Mesendoderm (in vitro differentiated cells): ENCODE results near the gene CREB5.

Source experiments
- DNase-seq: peaks from one replicate; pipeline ENCODE4 v3.0.0; 2013
- H2AK5ac ChIP-seq: 2 replicates; pipeline ENCODE4 v1.6.1; 2013; ENCODE audit warnings: low read length, inconsistent platforms
- H2BK120ac ChIP-seq: 2 replicates; pipeline ENCODE4 v1.6.1; 2013; ENCODE audit warnings: low read depth, mild to moderate bottlenecking, low read length, moderate library complexity, mixed read lengths
- H2BK15ac ChIP-seq: replicated peaks from 2 replicates; pipeline ENCODE4 v1.6.1; 2013; ENCODE audit warnings: low read depth, mild to moderate bottlenecking, moderate library complexity
- H2BK5ac ChIP-seq: 2 replicates; pipeline ENCODE4 v1.6.1; 2013; ENCODE audit warnings: low read length, inconsistent platforms
- H3K18ac ChIP-seq: 2 replicates; pipeline ENCODE4 v1.6.1; 2013; ENCODE audit warnings: mild to moderate bottlenecking, low read length, mixed read lengths
- H3K23ac ChIP-seq: one replicate; pipeline ENCODE4 v1.6.1; 2013; ENCODE audit warnings: low read length
- H3K27ac ChIP-seq: 2 replicates; pipeline ENCODE4 v1.5.1; 2013; ENCODE audit warnings: low read depth, mild to moderate bottlenecking, inconsistent platforms, low read length, moderate library complexity
- H3K27me3 ChIP-seq: 2 replicates; pipeline ENCODE4 v1.6.1; 2013; ENCODE audit warnings: low read length, control low read depth, mild to moderate bottlenecking, inconsistent platforms; ENCODE audit not compliant: insufficient read depth, poor library complexity
- H3K36me3 ChIP-seq: 2 replicates; pipeline ENCODE4 v1.6.1; 2013; ENCODE audit warnings: low read length, inconsistent platforms; ENCODE audit not compliant: control insufficient read depth, insufficient read depth
- H3K4ac ChIP-seq: one replicate; pipeline ENCODE4 v1.6.1; 2013; ENCODE audit warnings: low read depth, mild to moderate bottlenecking, low read length, moderate library complexity
- H3K4me1 ChIP-seq: 2 replicates; pipeline ENCODE4 v1.6.1; 2013; ENCODE audit warnings: low read depth, low read length, inconsistent platforms; ENCODE audit not compliant: control insufficient read depth
- H3K4me2 ChIP-seq: 2 replicates; pipeline ENCODE4 v1.6.1; 2013; ENCODE audit warnings: low read length
- H3K4me3 ChIP-seq: 2 replicates; pipeline ENCODE4 v1.5.1; 2013; ENCODE audit warnings: mild to moderate bottlenecking, low read length
- H3K56ac ChIP-seq: one replicate; pipeline ENCODE4 v1.6.1; 2013; ENCODE audit warnings: low read length
- H3K79me1 ChIP-seq: 2 replicates; pipeline ENCODE4 v1.6.1; 2013; ENCODE audit warnings: low read length, inconsistent platforms
- H3K79me2 ChIP-seq: 2 replicates; pipeline ENCODE4 v1.6.1; 2013; ENCODE audit warnings: mild to moderate bottlenecking, low read length; ENCODE audit not compliant: control insufficient read depth, insufficient read depth
- H3K9ac ChIP-seq: 2 replicates; pipeline ENCODE4 v1.6.1; 2013; ENCODE audit warnings: low read length, inconsistent platforms
- H4K5ac ChIP-seq: one replicate; pipeline ENCODE4 v1.6.1; 2013; ENCODE audit warnings: low read length
- H4K8ac ChIP-seq: one replicate; pipeline ENCODE4 v1.6.1; 2013; ENCODE audit warnings: low read depth, mild to moderate bottlenecking, control low read depth, low read length, moderate library complexity
- WGBS: extraction: QIAGEN DNeasy Blood & Tissue Kit; methylation state at CpG from one replicate; pipeline ENCODE4 v1.1.7; 2013; ENCODE audit warnings: low lambda C conversion rate, missing lambda C conversion rate; ENCODE audit not compliant: insufficient coverage; ENCODE audit errors: extremely low coverage; 5-methylcytosine and 5-hydroxymethylcytosine counted together

Gene CREB5

GRCh38 chr7:28516390-28517172 lies 104.3 kb downstream of the CREB5 start:
- Histone ChIP-seq H3K4me3 (no peak overlapping the region), H3K27me3 (no peaks in the 10 kb centered on the region), H3K36me3 (no peaks in the 10 kb centered on the region), H3K4ac (no peak overlapping the region), H3K79me2 (no peaks in the 10 kb centered on the region), H3K27ac (peak overlapping the region; percentile 19), H2AK5ac (no peak overlapping the region), H2BK120ac (no peak overlapping the region), H3K56ac (peak overlapping the region; percentile 79), H2BK15ac (no peak overlapping the region), H3K18ac (no peak overlapping the region), H3K79me1 (no peaks in the 10 kb centered on the region), H3K4me2 (peak overlapping the region; percentile 21), H3K23ac (no peak overlapping the region), H3K9ac (no peak overlapping the region), H3K4me1 (peaks cover 9% of the 10 kb centered on the region), H4K8ac (no peak overlapping the region), H2BK5ac (peak overlapping the region; percentile 13), H4K5ac (no peak overlapping the region)
- no CpG with 5 or more reads among the region's 14 CpGs for WGBS
- peak; percentile 89 for DNase-seq

GRCh38 chr7:28517206-28517605 lies 104.9 kb downstream of the CREB5 start:
- no peak overlapping the region for H3K4me3 ChIP-seq
- no peak overlapping the region for H2BK15ac ChIP-seq
- H3K79me1 ChIP-seq: no peaks in the 10 kb centered on the region
- no peak overlapping the region for H4K8ac ChIP-seq
- H2BK5ac ChIP-seq: no peak overlapping the region
- H3K27ac ChIP-seq: no peak overlapping the region
- DNase-seq: peak; percentile 58
- no peak overlapping the region for H3K23ac ChIP-seq
- no peak overlapping the region for H2BK120ac ChIP-seq
- H3K56ac ChIP-seq: no peak overlapping the region
- no peaks in the 10 kb centered on the region for H3K36me3 ChIP-seq
- no peaks in the 10 kb centered on the region for H3K79me2 ChIP-seq
- no peak overlapping the region for H3K9ac ChIP-seq
- H3K27me3 ChIP-seq: no peaks in the 10 kb centered on the region
- H3K18ac ChIP-seq: peak overlapping the region; percentile 3
- H3K4me1 ChIP-seq: peaks cover 9% of the 10 kb centered on the region
- H2AK5ac ChIP-seq: no peak overlapping the region
- H3K4ac ChIP-seq: no peak overlapping the region
- H3K4me2 ChIP-seq: no peak overlapping the region
- WGBS: no CpG with 5 or more reads among the region's 5 CpGs
- H4K5ac ChIP-seq: no peak overlapping the region

GRCh38 chr7:28517606-28518005 lies 105.3 kb downstream of the CREB5 start:
- no peak overlapping the region for H2BK120ac ChIP-seq
- no CpG with 5 or more reads among the region's 7 CpGs for WGBS
- no peaks in the 10 kb centered on the region for H3K27me3 ChIP-seq
- H2BK15ac ChIP-seq: no peak overlapping the region
- H3K18ac ChIP-seq: no peak overlapping the region
- no peak overlapping the region for H3K4me2 ChIP-seq
- no peak for DNase-seq
- H2AK5ac ChIP-seq: no peak overlapping the region
- no peaks in the 10 kb centered on the region for H3K79me2 ChIP-seq
- H3K27ac ChIP-seq: no peak overlapping the region
- H2BK5ac ChIP-seq: no peak overlapping the region
- no peak overlapping the region for H3K4me3 ChIP-seq
- H3K4ac ChIP-seq: no peak overlapping the region
- no peak overlapping the region for H4K8ac ChIP-seq
- H3K79me1 ChIP-seq: no peaks in the 10 kb centered on the region
- no peaks in the 10 kb centered on the region for H3K36me3 ChIP-seq
- H3K9ac ChIP-seq: no peak overlapping the region
- peaks cover 9% of the 10 kb centered on the region for H3K4me1 ChIP-seq
- no peak overlapping the region for H4K5ac ChIP-seq
- H3K56ac ChIP-seq: no peak overlapping the region
- H3K23ac ChIP-seq: no peak overlapping the region

- H2BK15ac ChIP-seq: no peak overlapping the region
- no peak overlapping the region for H2BK120ac ChIP-seq
- H3K23ac ChIP-seq: no peak overlapping the region
- H3K79me1 ChIP-seq: no peaks in the 10 kb centered on the region
- no peaks in the 10 kb centered on the region for H3K36me3 ChIP-seq
- H2BK5ac ChIP-seq: no peak overlapping the region
- no peaks in the 10 kb centered on the region for H3K27me3 ChIP-seq
- no peak overlapping the region for H3K4me3 ChIP-seq
- no peak overlapping the region for H3K56ac ChIP-seq
- no peak overlapping the region for H3K4ac ChIP-seq
- H3K79me2 ChIP-seq: no peaks in the 10 kb centered on the region
- no CpG with 5 or more reads among the region's 9 CpGs for WGBS
- no peak overlapping the region for H3K9ac ChIP-seq
- H2AK5ac ChIP-seq: no peak overlapping the region
- H4K8ac ChIP-seq: no peak overlapping the region
- no peak overlapping the region for H3K18ac ChIP-seq
- DNase-seq: no peak
- peaks cover 9% of the 10 kb centered on the region for H3K4me1 ChIP-seq
- no peak overlapping the region for H4K5ac ChIP-seq
- no peak overlapping the region for H3K27ac ChIP-seq
- no peak overlapping the region for H3K4me2 ChIP-seq
Measured at GRCh38 chr7:28520074-28521015, 108.0 kb downstream of the CREB5 start.

- Histone ChIP-seq H2AK5ac (no peak overlapping the region), H3K4me3 (no peak overlapping the region), H4K8ac (no peak overlapping the region), H3K27ac (no peak overlapping the region), H3K79me1 (no peaks in the 10 kb centered on the region), H3K18ac (no peak overlapping the region), H3K36me3 (no peaks in the 10 kb centered on the region), H3K79me2 (no peaks in the 10 kb centered on the region), H2BK15ac (no peak overlapping the region), H3K4me2 (no peak overlapping the region), H3K56ac (no peak overlapping the region), H3K4ac (no peak overlapping the region), H3K23ac (no peak overlapping the region), H2BK120ac (no peak overlapping the region), H2BK5ac (no peak overlapping the region), H4K5ac (no peak overlapping the region), H3K27me3 (no peaks in the 10 kb centered on the region), H3K4me1 (no peaks in the 10 kb centered on the region), H3K9ac (no peak overlapping the region)
- WGBS: no CpG with 5 or more reads among the region's 3 CpGs
- DNase-seq: no peak
Measured at GRCh38 chr7:28524978-28525377, 112.7 kb downstream of the CREB5 start.
